Neural progenitor cell (in vitro differentiated cells): ENCODE results near the gene PDZRN4.

Experiments used
- EZH2 ChIP-seq: fragments of 200-600 bp; sonication (generic); IDR thresholded peaks from 2 replicates; pipeline ENCODE4 v1.6.1; 2017; ENCODE audit warnings: antibody characterized with exemption, mild to moderate bottlenecking, moderate library complexity
- TF ChIP-seq, protein P1 (sequence below): fragments of 200-600 bp; sonication (generic); IDR thresholded peaks from 2 replicates; pipeline ENCODE4 v1.5.1; 2017; ENCODE audit warnings: antibody characterized with exemption, mild to moderate bottlenecking

GRCh38 chr12:41336041-41336549 is 148.0 kb downstream of the PDZRN4 start:
- TF ChIP-seq, protein P1, sequence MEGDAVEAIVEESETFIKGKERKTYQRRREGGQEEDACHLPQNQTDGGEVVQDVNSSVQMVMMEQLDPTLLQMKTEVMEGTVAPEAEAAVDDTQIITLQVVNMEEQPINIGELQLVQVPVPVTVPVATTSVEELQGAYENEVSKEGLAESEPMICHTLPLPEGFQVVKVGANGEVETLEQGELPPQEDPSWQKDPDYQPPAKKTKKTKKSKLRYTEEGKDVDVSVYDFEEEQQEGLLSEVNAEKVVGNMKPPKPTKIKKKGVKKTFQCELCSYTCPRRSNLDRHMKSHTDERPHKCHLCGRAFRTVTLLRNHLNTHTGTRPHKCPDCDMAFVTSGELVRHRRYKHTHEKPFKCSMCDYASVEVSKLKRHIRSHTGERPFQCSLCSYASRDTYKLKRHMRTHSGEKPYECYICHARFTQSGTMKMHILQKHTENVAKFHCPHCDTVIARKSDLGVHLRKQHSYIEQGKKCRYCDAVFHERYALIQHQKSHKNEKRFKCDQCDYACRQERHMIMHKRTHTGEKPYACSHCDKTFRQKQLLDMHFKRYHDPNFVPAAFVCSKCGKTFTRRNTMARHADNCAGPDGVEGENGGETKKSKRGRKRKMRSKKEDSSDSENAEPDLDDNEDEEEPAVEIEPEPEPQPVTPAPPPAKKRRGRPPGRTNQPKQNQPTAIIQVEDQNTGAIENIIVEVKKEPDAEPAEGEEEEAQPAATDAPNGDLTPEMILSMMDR = no peak
- TF ChIP-seq EZH2 = no peak
